ENCODE results near the gene LY6G5B. TPM values are rescaled to one million over a fixed set of nuclear protein-coding genes. Genes with fewer than 3 reads are reported as not detected.

Gene LY6G5B
- total RNA-seq, 2 donors from 2014 or later = 13.9 to 17.0 TPM

- peak overlapping the region; percentile 92 for H3K4me3 ChIP-seq (ENCODE audit: low read length)
- H3K27me3 ChIP-seq (ENCODE audit: control insufficient read depth, insufficient read depth, low read length, poor library complexity, severe bottlenecking) = no peaks in the 10 kb centered on the region
- peaks cover 42% of the 10 kb centered on the region for H3K36me3 ChIP-seq (ENCODE audit: control insufficient read depth, insufficient read depth, low read length)
- Mint-ChIP-seq H3K9me3 (no peaks in the 10 kb centered on the region), H3K36me3 (ENCODE audit: low read depth) (peaks cover 49% of the 10 kb centered on the region), H3K27ac (peak overlapping the region; percentile 100), H3K4me1 (peaks cover 10% of the 10 kb centered on the region), H3K4me3 (peak overlapping the region; percentile 98), H3K27me3 (ENCODE audit: insufficient read depth) (no peaks in the 10 kb centered on the region)
- WGBS, 2 experiments (ENCODE audit: insufficient coverage in 1 of 2, insufficient read length in 1 of 2) = 4% methylated on average over 22 to 29 of the region's 29 CpGs
- H3K4me1 ChIP-seq (ENCODE audit: control insufficient read depth, insufficient read depth, low read length) = peaks cover 5% of the 10 kb centered on the region
- no peak for DNase-seq
- peak overlapping the region; percentile 99 for H3K27ac ChIP-seq (ENCODE audit: low read depth, low read length)
- no peaks in the 10 kb centered on the region for H3K9me3 ChIP-seq (ENCODE audit: control insufficient read depth, low read length)
- no peak for TF ChIP-seq CTCF (conservative IDR thresholded peaks at IDR 0.05)
- peak overlapping the region; percentile 84 for H3K9ac ChIP-seq (ENCODE audit: extremely low read depth, low read length, poor library complexity, severe bottlenecking)
These were observed 18.1 kb upstream of the LY6G5B start for GRCh38 chr6:31651602-31652191.

GRCh38 chr6:31652925-31653724 lies 16.7 kb upstream of the LY6G5B start:
- Histone ChIP-seq H3K27me3 (ENCODE audit: control insufficient read depth, insufficient read depth, low read length, poor library complexity, severe bottlenecking) (no peaks in the 10 kb centered on the region), H3K4me3 (ENCODE audit: low read length) (peak overlapping the region; percentile 92), H3K36me3 (ENCODE audit: control insufficient read depth, insufficient read depth, low read length) (peaks cover 30% of the 10 kb centered on the region), H3K9ac (ENCODE audit: extremely low read depth, low read length, poor library complexity, severe bottlenecking) (peak overlapping the region; percentile 84), H3K4me1 (ENCODE audit: control insufficient read depth, insufficient read depth, low read length) (peaks cover 5% of the 10 kb centered on the region), H3K9me3 (ENCODE audit: control insufficient read depth, low read length) (no peaks in the 10 kb centered on the region), H3K27ac (ENCODE audit: low read depth, low read length) (peak overlapping the region; percentile 99)
- peak overlapping the region; percentile 100 for H3K27ac Mint-ChIP-seq
- H3K36me3 Mint-ChIP-seq (ENCODE audit: low read depth) = peaks cover 46% of the 10 kb centered on the region
- H3K9me3 Mint-ChIP-seq = no peaks in the 10 kb centered on the region
- H3K4me3 Mint-ChIP-seq = peak overlapping the region; percentile 98
- 19 to 23% methylated on average over 27 to 37 of the region's 37 CpGs for WGBS, 2 experiments (ENCODE audit: insufficient coverage in 1 of 2, insufficient read length in 1 of 2)
- DNase-seq = peak; percentile 95
- peak; percentile 31 for TF ChIP-seq CTCF (conservative IDR thresholded peaks at IDR 0.05)
- peaks cover 10% of the 10 kb centered on the region for H3K4me1 Mint-ChIP-seq
- no peaks in the 10 kb centered on the region for H3K27me3 Mint-ChIP-seq (ENCODE audit: insufficient read depth)

GRCh38 chr6:31654574-31655348 lies 15.0 kb upstream of the LY6G5B start:
- 85 to 97% methylated on average over 3 to 8 of the region's 8 CpGs for WGBS, 2 experiments (ENCODE audit: insufficient coverage in 1 of 2, insufficient read length in 1 of 2)
- TF ChIP-seq CTCF (conservative IDR thresholded peaks at IDR 0.05) = no peak
- H3K4me1 Mint-ChIP-seq = peaks cover 14% of the 10 kb centered on the region

More at GRCh38 chr6:31654574-31655348, 15.0 kb upstream of the LY6G5B start:
- no peak for DNase-seq
- Mint-ChIP-seq H3K27me3 (ENCODE audit: insufficient read depth) (no peaks in the 10 kb centered on the region), H3K27ac (no peak overlapping the region), H3K36me3 (ENCODE audit: low read depth) (peaks cover 33% of the 10 kb centered on the region), H3K9me3 (no peaks in the 10 kb centered on the region), H3K4me3 (no peak overlapping the region)
- Histone ChIP-seq H3K27me3 (ENCODE audit: control insufficient read depth, insufficient read depth, low read length, poor library complexity, severe bottlenecking) (no peaks in the 10 kb centered on the region), H3K9me3 (ENCODE audit: control insufficient read depth, low read length) (no peaks in the 10 kb centered on the region), H3K27ac (ENCODE audit: low read depth, low read length) (no peak overlapping the region), H3K4me1 (ENCODE audit: control insufficient read depth, insufficient read depth, low read length) (peaks cover 13% of the 10 kb centered on the region), H3K4me3 (ENCODE audit: low read length) (no peak overlapping the region), H3K9ac (ENCODE audit: extremely low read depth, low read length, poor library complexity, severe bottlenecking) (no peak overlapping the region), H3K36me3 (ENCODE audit: control insufficient read depth, insufficient read depth, low read length) (peaks cover 14% of the 10 kb centered on the region)

All from endodermal cell (in vitro differentiated cells).